Globus pallidus (tissue), 1 donor: Measurements from ENCODE around the gene CFDP1.

ENCODE experiments used
- DNase-seq: peaks from one replicate; pipeline ENCODE4 v3.0.0-alpha.2; 2015; ENCODE audit warnings: low spot score

CFDP1 gene

GRCh38 chr16:75432828-75433731 is at the start of gene CFDP1:
Gene CFDP1, minus strand, starts transcription at chr16:75433503. Its CDS starts 151 bp downstream, at chr16:75433352.
- DNase-seq = peak; percentile 96

GRCh38 chr16:75482434-75483205 is 49.3 kb upstream of the CFDP1 start:
- DNase-seq = no peak

- DNase-seq = no peak
Observed at GRCh38 chr16:75481475-75481874, 48.2 kb upstream of the CFDP1 start.

DNA sequence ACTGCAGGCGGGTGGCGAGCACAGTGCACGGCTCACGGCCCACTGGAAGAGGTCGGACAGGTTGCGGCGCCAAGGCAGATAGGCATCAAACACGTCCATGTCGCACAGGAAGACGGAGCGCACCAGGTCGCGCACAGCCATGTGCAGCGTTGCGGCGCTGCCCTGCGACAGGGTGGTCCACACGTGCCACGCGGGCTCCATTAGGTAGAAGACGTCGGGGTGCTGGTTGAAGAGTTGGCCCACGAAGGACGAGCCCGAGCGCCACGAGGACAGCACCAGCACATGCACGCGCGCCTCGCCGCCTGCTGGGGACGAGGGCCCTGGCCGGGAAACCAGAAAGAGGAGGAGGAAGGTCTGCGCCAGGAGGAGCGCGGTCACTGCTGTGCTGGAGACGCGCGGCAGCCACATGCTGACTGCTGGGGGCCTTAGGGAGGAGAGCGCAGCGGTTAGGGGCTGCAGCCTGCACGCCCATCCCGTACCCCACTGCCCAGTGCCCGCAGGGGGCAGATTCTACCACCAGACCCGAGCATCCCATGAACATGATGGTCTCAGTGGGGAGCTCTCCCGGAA is 46.2 kb upstream of the CFDP1 start:
- no peak for DNase-seq

GRCh38 chr16:75478480-75479345 is 45.4 kb upstream of the CFDP1 start:
- DNase-seq = no peak

GRCh38 chr16:75477680-75478473 is 44.6 kb upstream of the CFDP1 start:
- no peak for DNase-seq

- no peak for DNase-seq
Observed at GRCh38 chr16:75476817-75477216, 43.5 kb upstream of the CFDP1 start.

DNA sequence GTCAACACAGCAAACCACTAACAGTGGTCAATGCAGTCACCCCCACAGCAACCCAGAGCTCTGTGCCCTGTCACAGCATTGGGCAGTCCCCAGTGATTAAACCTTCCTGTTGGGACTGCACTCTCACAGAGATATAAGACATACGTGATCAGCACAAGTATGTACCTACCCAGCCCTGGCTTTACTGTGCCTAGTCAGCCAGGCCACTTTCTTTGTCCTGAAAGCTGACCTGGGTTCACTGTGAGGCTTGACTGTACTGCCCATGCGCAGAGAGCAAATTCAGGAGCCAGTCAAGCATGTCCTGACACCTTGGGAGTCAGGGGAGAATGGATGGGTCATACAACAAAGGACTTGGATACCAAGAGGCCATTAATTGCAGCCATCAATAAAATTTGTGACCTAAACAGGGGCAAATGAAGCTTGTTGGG is 42.1 kb upstream of the CFDP1 start:
- no peak for DNase-seq

- no peak for DNase-seq
Observed at GRCh38 chr16:75472908-75473877, 39.9 kb upstream of the CFDP1 start.

- peak; percentile 85 for DNase-seq
Observed at GRCh38 chr16:75471723-75472633, 38.7 kb upstream of the CFDP1 start.

DNA sequence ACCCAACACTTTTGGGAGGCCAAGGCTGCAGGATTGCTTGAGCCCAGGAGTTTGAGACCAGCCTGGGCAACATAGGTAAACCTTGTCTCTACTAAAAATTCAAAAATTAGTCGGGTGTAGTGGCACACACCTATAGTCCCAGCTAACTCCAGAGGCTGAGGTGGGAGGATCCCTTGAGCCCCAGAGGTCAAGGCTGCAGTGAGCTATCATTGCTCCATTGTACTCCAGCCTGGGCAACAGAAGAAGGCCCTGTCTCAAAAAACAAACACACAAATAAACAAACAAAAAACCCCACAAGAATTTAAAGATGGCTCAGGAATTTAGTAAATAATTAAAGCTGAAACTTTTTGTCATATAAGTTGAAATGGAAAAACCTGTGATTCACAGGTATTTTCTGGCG is 33.5 kb upstream of the CFDP1 start:
- no peak for DNase-seq

DNA sequence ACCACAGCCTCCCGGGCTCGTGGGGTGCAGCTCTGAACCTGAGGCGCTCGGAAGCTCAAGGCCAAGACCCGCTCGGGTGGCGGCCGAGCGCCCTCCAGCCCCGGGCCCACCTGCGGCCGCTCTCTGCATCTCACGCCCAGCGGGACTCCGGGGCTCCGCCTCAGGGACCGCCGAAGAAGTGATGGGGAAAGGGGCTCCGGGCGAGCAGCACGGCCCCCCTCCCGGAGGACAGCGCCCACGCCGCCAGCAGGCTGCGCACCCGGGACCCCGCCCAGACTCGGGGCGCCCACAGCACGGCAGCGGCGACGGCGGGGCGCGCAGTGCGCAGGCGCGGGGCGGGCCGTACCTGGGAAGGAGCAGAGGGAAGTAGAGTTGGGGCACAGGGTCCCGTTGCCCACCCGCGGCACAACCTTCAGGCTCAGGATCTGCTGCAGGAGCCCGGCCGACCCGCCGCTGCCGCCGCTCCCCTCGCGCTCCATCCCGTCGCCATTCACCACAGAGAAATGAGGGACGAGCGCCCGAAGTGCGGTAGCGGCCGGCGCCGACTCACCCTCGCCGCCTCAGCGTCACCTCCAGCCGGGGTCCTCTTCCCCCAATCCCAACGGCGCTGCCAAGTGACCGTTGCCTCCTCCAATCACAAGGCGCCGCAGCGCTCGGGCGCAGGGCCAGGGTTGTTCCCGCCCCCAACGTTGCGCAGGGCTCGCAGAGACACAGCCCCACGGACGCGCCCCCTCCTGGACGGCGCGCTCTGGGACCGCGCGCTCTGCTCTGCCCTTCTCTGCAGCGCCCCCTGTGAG is 31.0 kb upstream of the CFDP1 start, which contains the start of gene TMEM170A:
Gene TMEM170A (minus strand): TSS at position 568 of the 797 bp plus-strand sequence. CDS start 89 bp downstream, at position 479.
- peak; percentile 98 for DNase-seq

DNA sequence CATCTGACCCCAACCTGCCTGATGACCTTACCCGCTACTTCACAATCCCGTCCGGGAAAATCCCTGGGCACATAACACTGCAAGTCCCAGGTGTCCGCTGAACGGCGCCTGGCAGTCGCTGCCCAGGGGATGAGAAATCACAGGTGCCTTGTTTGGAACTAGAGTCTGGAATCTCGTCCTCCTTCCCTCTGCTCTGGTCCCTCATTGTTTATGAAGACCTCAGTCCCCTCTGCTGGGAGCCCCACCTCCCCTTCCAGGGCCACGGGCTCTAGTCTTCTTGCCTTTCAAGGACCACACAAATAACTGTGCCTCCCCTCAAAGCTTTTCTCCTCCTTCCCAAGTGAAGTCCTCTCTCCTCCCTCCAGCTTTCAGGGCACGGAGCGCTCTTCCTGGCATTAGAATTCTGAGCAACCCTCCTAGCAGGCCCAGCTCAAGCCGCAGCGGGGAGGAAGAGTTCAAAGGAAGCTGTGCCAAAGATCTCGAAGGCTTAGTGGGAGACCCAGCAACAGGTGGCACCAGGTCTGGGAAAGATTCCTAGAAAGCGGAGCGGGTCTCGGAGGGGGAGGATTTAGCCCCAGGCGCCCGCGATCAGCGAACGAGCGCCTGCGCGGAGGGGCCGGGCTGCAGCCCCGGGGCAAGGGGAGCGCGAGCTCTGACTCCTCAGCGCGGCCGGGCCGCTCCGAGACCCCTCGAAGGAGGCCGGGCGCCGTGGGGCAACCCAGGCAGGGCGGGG is 30.3 kb upstream of the CFDP1 start:
- DNase-seq = peak; percentile 42

GRCh38 chr16:75462806-75463205 is 29.5 kb upstream of the CFDP1 start:
- DNase-seq = no peak

DNA sequence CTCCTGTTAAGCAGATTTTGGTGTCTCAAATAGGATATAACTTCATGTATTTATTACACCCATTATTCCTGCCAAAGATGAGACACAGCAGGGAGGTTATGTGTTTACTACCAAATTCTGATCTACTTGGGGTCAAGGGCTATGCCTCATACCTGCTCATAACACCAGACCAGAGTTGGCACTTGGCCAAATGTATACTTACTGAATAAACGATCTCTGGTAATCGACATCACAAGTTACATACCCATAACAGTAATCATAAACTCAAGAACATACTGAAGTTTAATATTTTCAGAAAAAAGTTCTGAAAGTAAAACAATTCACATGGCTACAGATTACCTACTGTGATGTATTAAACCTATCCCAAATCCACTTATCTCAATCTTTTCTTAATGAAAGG is 28.3 kb upstream of the CFDP1 start:
- DNase-seq = no peak

DNA sequence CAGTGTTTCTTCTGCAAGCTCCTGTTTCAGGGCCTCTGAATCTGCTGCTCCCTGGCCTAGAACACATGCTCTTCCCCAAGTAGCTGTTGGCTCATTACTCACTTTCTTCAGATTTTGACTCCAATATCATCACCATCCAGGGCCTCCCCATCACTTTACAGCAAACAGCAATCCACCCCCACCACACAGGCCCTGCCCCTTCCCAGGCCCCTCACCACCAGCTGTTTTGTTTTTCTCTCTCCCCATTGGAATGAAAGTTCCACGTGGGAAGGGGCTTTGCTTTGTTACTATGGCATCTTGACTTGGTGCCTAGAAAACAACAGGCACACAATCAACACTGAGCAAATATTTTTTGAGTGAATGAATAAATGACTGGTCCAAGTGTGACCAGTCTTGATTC is 27.1 kb upstream of the CFDP1 start:
- no peak for DNase-seq

- no peak for DNase-seq
Observed at GRCh38 chr16:75459691-75460090, 26.4 kb upstream of the CFDP1 start.
